Upper lobe of left lung (tissue), 6 donors: ENCODE results near the gene TMEM245. TPM values are rescaled to one million over a fixed set of nuclear protein-coding genes. Genes with fewer than 3 reads are reported as not detected.

Experiments
- ATAC-seq, 2 donors: fragments of 200-7000 bp; cut with Tn5 transposase; one replicate each; pipeline ENCODE4 v1.9.1; 2022; ENCODE audit warnings: mild to moderate bottlenecking in 2 of 2, moderate library complexity in 2 of 2; ENCODE audit not compliant: low FRiP score in 2 of 2
- DNase-seq, 2 donors: peaks; one replicate each; pipeline ENCODE4 v3.0.0-alpha.2; 2019 to 2020
- H3K27ac ChIP-seq, 4 donors: fragments of 200-600 bp; sonication (generic); one replicate each; pipeline ENCODE4 v1.5.1; 2016 to 2019
- H3K27me3 ChIP-seq, 4 donors: fragments of 200-600 bp; sonication (generic); one replicate each; pipeline ENCODE4 v1.5.1; 2017 to 2019
- H3K36me3 ChIP-seq, 4 donors: fragments of 200-600 bp; sonication (generic); one replicate each; pipeline ENCODE4 v1.5.1; 2016 to 2019
- H3K4me1 ChIP-seq, 4 donors: fragments of 200-600 bp; sonication (generic); one replicate each; pipeline ENCODE4 v1.5.1; 2018 to 2019
- H3K4me3 ChIP-seq, 4 donors: fragments of 200-600 bp; sonication (generic); one replicate each; pipeline ENCODE4 v1.5.1; 2017 to 2019; ENCODE audit warnings: mild to moderate bottlenecking in 2 of 4, moderate library complexity in 1 of 4
- H3K9me3 ChIP-seq, 4 donors: fragments of 200-600 bp; sonication (generic); one replicate each; pipeline ENCODE4 v1.5.1; 2018 to 2019
- EP300 ChIP-seq, 4 donors: sonication (generic); formaldehyde crosslinking; IDR thresholded peaks; one replicate each; pipeline ENCODE4 v1.5.1; 2017; ENCODE audit warnings: antibody characterized with exemption in 4 of 4, control low read depth in 2 of 4
- POLR2A ChIP-seq, 4 donors: fragments of 450-650 bp; IDR thresholded peaks; one replicate each; pipeline ENCODE4 v1.5.1; 2016 to 2017; ENCODE audit warnings: antibody characterized with exemption in 4 of 4, mild to moderate bottlenecking in 2 of 4
- POLR2AphosphoS5 ChIP-seq, 2 donors: sonication (generic); formaldehyde crosslinking; IDR thresholded peaks; one replicate each; pipeline ENCODE4 v1.5.1; 2017; ENCODE audit warnings: antibody characterized with exemption in 2 of 2
- WGBS, 2 donors: methylation state at CpG; one replicate each; pipeline ENCODE4 v1.1.5; 2017 to 2018; 5-methylcytosine and 5-hydroxymethylcytosine counted together
- total RNA-seq, 6 donors: library from RNA; depleted of rRNA in 4 of 6; stranded (reverse); fragments of >200 nt in 4 of 6; gene quantifications; one replicate each; pipeline versions ENCODE4 v1.1.0 to v1.2.1, GENCODE V29; 2016 to 2021
- TF ChIP-seq, protein P1 (sequence below), 6 experiments: fragments of 450-650 bp in 4 of 6; fragments of 200-600 bp in 2 of 6; sonication (generic) in 2 of 6; IDR thresholded peaks; one replicate each; pipeline ENCODE4 v1.5.1; 2016 to 2019; ENCODE audit warnings: antibody characterized with exemption in 6 of 6
- donor health status: DM: no; HTN: no; CAD: no; lungs with moderate emphysema.
- donor health status: DM: no; HTN: yes; CAD: no; lungs with severe emphysema.

Gene TMEM245
- total RNA-seq, 6 donors from 2014 or later, result 54.5 to 203 (median 88.7) TPM

DNA sequence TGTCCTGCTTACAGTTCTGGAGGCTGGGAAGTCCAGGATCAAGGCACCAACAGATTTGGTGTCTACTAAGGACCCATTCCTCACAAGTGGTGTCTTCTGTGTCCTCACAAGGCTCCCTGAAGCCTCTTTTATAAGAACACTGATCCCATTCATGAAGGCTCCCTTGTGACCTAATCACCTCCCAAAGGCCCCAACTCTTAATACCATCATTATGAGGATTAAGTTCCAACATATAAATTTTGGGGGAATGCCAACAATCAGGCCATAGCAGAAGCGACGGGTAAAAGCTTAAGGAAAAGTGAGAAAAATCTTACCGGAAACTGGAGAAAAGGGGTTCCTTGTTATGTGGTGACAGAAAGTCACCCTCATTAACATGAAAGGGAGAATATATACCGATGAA is 117.6 kb downstream of the TMEM245 start:
- ATAC-seq, result no peak
- H3K9me3 ChIP-seq, result peaks cover 0 to 8% (median 5%) of the 10 kb centered on the region in 4 donors
- no peaks in the 10 kb centered on the region for H3K36me3 ChIP-seq
- TF ChIP-seq POLR2AphosphoS5 (IDR thresholded peaks at IDR 0.05) (no peak), POLR2A (IDR thresholded peaks at IDR 0.05) (no peak), EP300 (IDR thresholded peaks at IDR 0.05) (no peak)
- TF ChIP-seq, protein P1, sequence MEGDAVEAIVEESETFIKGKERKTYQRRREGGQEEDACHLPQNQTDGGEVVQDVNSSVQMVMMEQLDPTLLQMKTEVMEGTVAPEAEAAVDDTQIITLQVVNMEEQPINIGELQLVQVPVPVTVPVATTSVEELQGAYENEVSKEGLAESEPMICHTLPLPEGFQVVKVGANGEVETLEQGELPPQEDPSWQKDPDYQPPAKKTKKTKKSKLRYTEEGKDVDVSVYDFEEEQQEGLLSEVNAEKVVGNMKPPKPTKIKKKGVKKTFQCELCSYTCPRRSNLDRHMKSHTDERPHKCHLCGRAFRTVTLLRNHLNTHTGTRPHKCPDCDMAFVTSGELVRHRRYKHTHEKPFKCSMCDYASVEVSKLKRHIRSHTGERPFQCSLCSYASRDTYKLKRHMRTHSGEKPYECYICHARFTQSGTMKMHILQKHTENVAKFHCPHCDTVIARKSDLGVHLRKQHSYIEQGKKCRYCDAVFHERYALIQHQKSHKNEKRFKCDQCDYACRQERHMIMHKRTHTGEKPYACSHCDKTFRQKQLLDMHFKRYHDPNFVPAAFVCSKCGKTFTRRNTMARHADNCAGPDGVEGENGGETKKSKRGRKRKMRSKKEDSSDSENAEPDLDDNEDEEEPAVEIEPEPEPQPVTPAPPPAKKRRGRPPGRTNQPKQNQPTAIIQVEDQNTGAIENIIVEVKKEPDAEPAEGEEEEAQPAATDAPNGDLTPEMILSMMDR (IDR thresholded peaks at IDR 0.05), result no peak
- H3K4me3 ChIP-seq, result no peak overlapping the region
- no peak overlapping the region for H3K27ac ChIP-seq
- peaks cover 0 to 1% (median under 1%) of the 10 kb centered on the region in 4 donors for H3K4me1 ChIP-seq
- 99% methylated on average over 4 of the region's 4 CpGs for WGBS, 2 donors
- H3K27me3 ChIP-seq, result no peaks in the 10 kb centered on the region
- no peak for DNase-seq

DNA sequence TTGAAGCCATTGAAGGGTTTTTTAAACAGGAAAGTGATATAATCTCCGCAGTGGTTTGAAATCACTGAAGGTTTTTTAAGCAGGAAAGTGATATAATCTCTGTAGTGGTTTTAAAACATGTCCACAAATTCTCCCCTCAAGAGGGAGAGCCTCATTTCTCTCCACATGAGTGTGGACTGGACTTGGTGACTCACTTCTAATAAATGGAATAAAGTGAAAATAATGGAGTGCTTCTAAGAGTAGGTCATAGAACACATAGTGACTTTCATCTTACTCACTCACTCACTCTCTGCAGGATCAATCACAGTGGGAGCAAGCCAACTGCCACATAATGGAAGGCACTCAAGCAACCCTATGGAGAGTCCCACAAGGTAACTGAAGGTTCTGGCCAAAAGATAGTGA is 118.5 kb downstream of the TMEM245 start:
- Histone ChIP-seq H3K9me3 (peaks cover 0 to 8% (median 5%) of the 10 kb centered on the region in 4 donors), H3K4me1 (peaks cover 0 to 10% (median 7%) of the 10 kb centered on the region in 4 donors), H3K4me3 (no peak overlapping the region), H3K27me3 (no peaks in the 10 kb centered on the region), H3K36me3 (no peaks in the 10 kb centered on the region), H3K27ac (no peak overlapping the region)
- DNase-seq (no peak), ATAC-seq (peak in 1 of 2 donors; percentile 46)
- WGBS, 2 donors, result 49 to 55% methylated on average over 1 of the region's 1 CpG
- no peak for TF ChIP-seq POLR2AphosphoS5 (IDR thresholded peaks at IDR 0.05)
- TF ChIP-seq EP300 (IDR thresholded peaks at IDR 0.05), result no peak
- TF ChIP-seq, protein P1 (IDR thresholded peaks at IDR 0.05), result no peak
- no peak for TF ChIP-seq POLR2A (IDR thresholded peaks at IDR 0.05)

DNA sequence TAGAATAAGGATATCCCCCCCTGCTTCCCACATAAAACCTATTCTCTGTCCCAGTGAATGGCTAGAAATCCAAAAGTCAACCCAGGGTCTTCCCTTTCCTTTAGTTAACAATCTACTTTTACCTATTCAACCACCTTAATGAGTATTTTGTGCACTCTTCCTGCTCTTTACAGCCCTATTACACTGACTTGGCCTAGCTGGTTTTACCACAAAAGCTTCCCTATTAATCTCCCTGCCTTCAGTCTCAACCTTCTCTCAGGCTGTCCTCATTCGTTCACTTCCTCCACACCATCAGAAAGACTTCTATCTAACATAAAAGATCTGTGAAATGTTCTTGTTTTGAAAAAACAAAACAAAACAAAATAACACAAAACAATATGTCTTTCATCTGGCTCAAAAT is 122.6 kb downstream of the TMEM245 start:
- WGBS, 2 donors, result 41 to 42% methylated on average over 1 of the region's 1 CpG
- H3K36me3 ChIP-seq, result peaks cover 0 to 3% (median 0%) of the 10 kb centered on the region in 4 donors
- H3K4me3 ChIP-seq, result no peak overlapping the region
- no peaks in the 10 kb centered on the region for H3K27me3 ChIP-seq
- DNase-seq, result no peak
- H3K4me1 ChIP-seq, result peaks cover 8 to 23% (median 20%) of the 10 kb centered on the region in 4 donors
- peak overlapping the region in 1 of 4 donors; percentile 62 for H3K27ac ChIP-seq
- TF ChIP-seq POLR2AphosphoS5 (IDR thresholded peaks at IDR 0.05) (no peak), EP300 (IDR thresholded peaks at IDR 0.05) (no peak), POLR2A (IDR thresholded peaks at IDR 0.05) (no peak)
- TF ChIP-seq, protein P1 (IDR thresholded peaks at IDR 0.05), result no peak
- H3K9me3 ChIP-seq, result no peaks in the 10 kb centered on the region
- no peak for ATAC-seq

DNA sequence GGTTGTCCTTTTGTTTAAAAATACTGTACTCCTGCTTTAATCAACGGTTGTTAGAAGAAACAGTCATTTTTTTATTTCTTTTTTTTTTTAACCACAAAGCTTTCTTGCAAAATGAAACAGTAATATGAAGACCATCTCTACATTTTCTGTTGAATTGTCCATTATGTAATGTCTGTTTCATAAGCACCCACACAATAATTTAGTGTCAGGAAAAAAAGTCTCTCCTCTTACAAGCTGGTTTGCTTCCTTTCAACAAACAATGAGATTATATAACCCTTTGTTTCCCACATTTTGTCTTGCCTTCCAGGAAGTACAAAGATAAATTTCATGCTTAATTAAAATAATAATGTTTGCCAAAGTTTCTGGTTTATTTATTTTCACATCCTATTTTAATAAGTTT is 123.1 kb downstream of the TMEM245 start:
- H3K27ac ChIP-seq, result peak overlapping the region in 2 of 4 donors; percentile 44 to 62
- no peaks in the 10 kb centered on the region for H3K27me3 ChIP-seq
- ATAC-seq (no peak), DNase-seq (no peak)
- H3K4me3 ChIP-seq, result no peak overlapping the region
- H3K4me1 ChIP-seq, result peaks cover 8 to 24% (median 20%) of the 10 kb centered on the region in 4 donors
- H3K36me3 ChIP-seq, result peaks cover 0 to 3% (median 0%) of the 10 kb centered on the region in 4 donors
- no peaks in the 10 kb centered on the region for H3K9me3 ChIP-seq
- TF ChIP-seq EP300 (IDR thresholded peaks at IDR 0.05), result no peak
- TF ChIP-seq, protein P1 (IDR thresholded peaks at IDR 0.05), result no peak
- no peak for TF ChIP-seq POLR2AphosphoS5 (IDR thresholded peaks at IDR 0.05)
- no peak for TF ChIP-seq POLR2A (IDR thresholded peaks at IDR 0.05)
- WGBS, 2 donors, result 15 to 19% methylated on average over 1 of the region's 1 CpG

DNA sequence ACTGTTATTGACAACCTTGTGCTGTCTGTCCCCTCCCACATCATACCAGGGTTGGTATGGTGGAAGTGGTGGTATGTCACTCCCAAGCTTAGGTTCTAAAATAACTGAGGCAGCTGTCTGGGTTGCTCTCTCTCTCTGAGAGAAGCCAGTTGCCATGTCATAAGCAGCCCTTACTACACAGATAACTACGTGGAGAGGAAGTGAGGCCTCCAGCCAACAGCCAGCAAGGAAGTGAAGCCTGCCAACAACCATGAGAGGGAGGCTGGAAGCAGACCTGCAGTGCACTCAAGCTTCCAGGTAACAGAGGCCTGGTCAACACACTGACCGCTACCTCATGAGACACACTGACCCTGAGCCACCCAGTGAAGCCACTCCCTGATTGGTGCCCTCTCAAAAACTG is 125.1 kb downstream of the TMEM245 start:
- H3K4me1 ChIP-seq, result peaks cover 8 to 33% (median 21%) of the 10 kb centered on the region in 4 donors
- ATAC-seq (peak; percentile 54 to 77), DNase-seq (peak in 1 of 2 donors; percentile 66)
- peaks cover 0 to 8% (median 0%) of the 10 kb centered on the region in 4 donors for H3K36me3 ChIP-seq
- H3K9me3 ChIP-seq, result no peaks in the 10 kb centered on the region
- TF ChIP-seq, protein P1 (IDR thresholded peaks at IDR 0.05), result no peak
- TF ChIP-seq POLR2A (IDR thresholded peaks at IDR 0.05) (no peak), POLR2AphosphoS5 (IDR thresholded peaks at IDR 0.05) (peak in 1 of 2 donors; percentile 25), EP300 (IDR thresholded peaks at IDR 0.05) (no peak)
- WGBS, 2 donors, result 29 to 63% methylated on average over 1 to 2 of the region's 2 CpGs
- no peaks in the 10 kb centered on the region for H3K27me3 ChIP-seq
- H3K27ac ChIP-seq, result peak overlapping the region in 3 of 4 donors; percentile 13 to 68 (median 45)
- no peak overlapping the region for H3K4me3 ChIP-seq
